ENCODE measurements around the gene JADE1. TPM values are rescaled to one million over a fixed set of nuclear protein-coding genes. Genes with fewer than 3 reads are reported as not detected.
A peak's percentile ranks its signal among the peaks of the same experiment; 100 is the strongest.

The JADE1 gene
- total RNA-seq, 4 donors from 2014 or later, result 14.0 to 38.5 (median 26.0) TPM

DNA sequence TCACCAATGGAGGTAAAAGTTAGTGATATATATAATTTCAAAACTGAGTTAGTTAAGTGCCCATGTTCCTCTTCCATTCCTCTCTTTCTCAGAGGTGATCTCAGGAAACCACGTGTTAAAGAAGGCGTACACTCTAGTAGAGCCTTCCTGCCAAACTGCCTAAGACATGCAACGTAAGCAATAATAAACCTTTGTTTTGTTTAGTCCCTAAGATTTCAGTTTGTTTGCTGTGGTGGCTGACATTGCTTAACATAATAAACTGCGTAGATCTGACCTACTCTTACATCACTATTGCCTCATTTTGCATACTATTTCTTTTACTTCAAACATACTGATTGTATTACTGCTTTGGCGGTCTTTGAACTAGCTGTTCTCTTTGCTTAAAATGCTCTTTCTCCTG, 99.2 kb downstream of the JADE1 start:
- Histone ChIP-seq H3K27ac (no peak overlapping the region), H3K4me3 (no peak overlapping the region), H3K9me3 (no peaks in the 10 kb centered on the region), H3K36me3 (no peaks in the 10 kb centered on the region), H3K4me1 (no peaks in the 10 kb centered on the region), H3K27me3 (no peaks in the 10 kb centered on the region)
- no peak for DNase-seq (ENCODE audit: low spot score in 2 of 2)
- WGBS, result 85% methylated on average over 5 of the region's 5 CpGs
- no peak for TF ChIP-seq EP300 (IDR thresholded peaks at IDR 0.05)
- no peak for TF ChIP-seq POLR2AphosphoS5 (IDR thresholded peaks at IDR 0.05)
- TF ChIP-seq POLR2A (IDR thresholded peaks at IDR 0.05), result no peak
- no peak for TF ChIP-seq CTCF (IDR thresholded peaks at IDR 0.05)

GRCh38 chr4:128913228-128913627, 103.7 kb downstream of the JADE1 start:
- H3K9me3 ChIP-seq, result no peaks in the 10 kb centered on the region
- H3K4me1 ChIP-seq, result no peaks in the 10 kb centered on the region
- H3K27ac ChIP-seq, result no peak overlapping the region
- TF ChIP-seq EP300 (IDR thresholded peaks at IDR 0.05), result no peak
- no peak for TF ChIP-seq POLR2AphosphoS5 (IDR thresholded peaks at IDR 0.05)
- TF ChIP-seq POLR2A (IDR thresholded peaks at IDR 0.05), result no peak
- TF ChIP-seq CTCF (IDR thresholded peaks at IDR 0.05), result no peak
- no peaks in the 10 kb centered on the region for H3K27me3 ChIP-seq
- no peaks in the 10 kb centered on the region for H3K36me3 ChIP-seq
- DNase-seq (ENCODE audit: low spot score in 2 of 2), result no peak
- H3K4me3 ChIP-seq, result no peak overlapping the region
- WGBS, result 81% methylated on average over 1 of the region's 1 CpG

GRCh38 chr4:128915544-128915943, 106.0 kb downstream of the JADE1 start:
- H3K9me3 ChIP-seq, result no peaks in the 10 kb centered on the region
- TF ChIP-seq POLR2AphosphoS5 (IDR thresholded peaks at IDR 0.05), result no peak
- no peak overlapping the region for H3K27ac ChIP-seq
- no peaks in the 10 kb centered on the region for H3K27me3 ChIP-seq
- H3K36me3 ChIP-seq, result no peaks in the 10 kb centered on the region
- H3K4me1 ChIP-seq, result no peaks in the 10 kb centered on the region
- no peak for DNase-seq (ENCODE audit: low spot score in 2 of 2)
- H3K4me3 ChIP-seq, result no peak overlapping the region

DNA sequence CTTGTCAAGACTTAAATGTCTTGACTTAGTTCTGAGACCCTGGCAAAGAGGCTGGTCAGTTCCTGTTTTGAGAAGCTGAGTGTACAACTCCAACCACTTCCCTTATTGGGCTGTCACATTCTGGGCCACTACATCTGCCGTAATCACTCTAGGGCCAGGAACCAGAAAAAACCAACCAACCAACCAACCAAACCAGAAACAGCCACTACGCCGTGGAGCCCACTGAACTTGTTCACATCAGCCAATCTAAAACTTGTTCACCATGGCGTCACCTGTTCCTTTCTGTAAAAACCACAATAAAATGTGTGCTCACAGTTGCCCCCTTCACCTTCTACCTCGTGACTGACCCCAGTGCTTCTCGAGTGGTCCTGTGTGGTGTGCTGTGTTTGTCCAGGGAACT, 107.3 kb downstream of the JADE1 start:
- no peaks in the 10 kb centered on the region for H3K27me3 ChIP-seq
- no peak overlapping the region for H3K27ac ChIP-seq
- H3K4me1 ChIP-seq, result no peaks in the 10 kb centered on the region
- H3K9me3 ChIP-seq, result no peaks in the 10 kb centered on the region
- peak in 1 of 2 donors; percentile 72 for DNase-seq (ENCODE audit: low spot score in 2 of 2)
- no peak for TF ChIP-seq POLR2AphosphoS5 (IDR thresholded peaks at IDR 0.05)
- TF ChIP-seq CTCF (IDR thresholded peaks at IDR 0.05), result no peak
- no peak for TF ChIP-seq EP300 (IDR thresholded peaks at IDR 0.05)
- H3K4me3 ChIP-seq, result no peak overlapping the region
- H3K36me3 ChIP-seq, result no peaks in the 10 kb centered on the region
- WGBS, result 93% methylated on average over 6 of the region's 6 CpGs

DNA sequence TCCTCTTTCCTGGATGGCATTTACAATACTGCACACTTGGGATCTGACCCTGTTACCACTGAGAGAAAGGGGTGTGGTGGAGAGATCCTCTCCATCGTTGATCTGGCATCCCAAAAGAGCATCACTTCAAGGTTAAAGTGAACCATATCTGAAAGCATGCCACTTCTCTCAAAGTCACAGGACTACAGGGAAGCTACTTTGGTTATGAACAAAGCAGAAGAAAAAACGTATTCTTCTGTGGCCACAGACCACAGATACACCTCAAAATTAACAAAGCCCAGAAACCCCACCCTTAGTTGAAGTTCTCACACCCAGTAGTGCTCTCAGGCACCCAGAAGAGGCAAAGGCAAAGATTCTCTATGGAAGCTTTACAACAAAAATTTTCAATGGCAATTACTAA, 108.3 kb downstream of the JADE1 start:
- TF ChIP-seq CTCF (IDR thresholded peaks at IDR 0.05) (no peak), POLR2AphosphoS5 (IDR thresholded peaks at IDR 0.05) (no peak), POLR2A (IDR thresholded peaks at IDR 0.05) (no peak), EP300 (IDR thresholded peaks at IDR 0.05) (no peak)
- no peaks in the 10 kb centered on the region for H3K9me3 ChIP-seq
- no peak for DNase-seq (ENCODE audit: low spot score in 2 of 2)

DNA sequence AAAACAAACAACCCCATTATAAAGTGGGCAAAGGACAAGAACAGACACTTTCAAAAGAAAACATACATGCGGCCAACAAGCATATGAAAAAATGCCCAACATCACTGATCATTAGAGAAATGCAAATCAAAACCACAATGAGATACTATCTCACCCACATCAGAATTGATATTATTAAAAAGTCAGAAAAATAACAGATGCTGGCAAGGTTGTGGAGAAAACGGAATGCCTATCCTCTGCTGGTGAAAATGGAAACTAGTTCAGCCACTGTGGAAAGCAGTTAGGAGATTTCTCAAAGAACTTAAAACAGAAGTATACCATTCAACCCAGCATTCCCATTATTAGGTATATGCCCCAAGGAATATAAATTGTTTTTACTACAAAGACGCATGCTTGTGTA, 112.5 kb downstream of the JADE1 start:
- H3K36me3 ChIP-seq, result no peaks in the 10 kb centered on the region
- H3K27ac ChIP-seq, result no peak overlapping the region
- H3K9me3 ChIP-seq, result no peaks in the 10 kb centered on the region
- H3K27me3 ChIP-seq, result no peaks in the 10 kb centered on the region
- TF ChIP-seq EP300 (IDR thresholded peaks at IDR 0.05) (no peak), POLR2AphosphoS5 (IDR thresholded peaks at IDR 0.05) (no peak), CTCF (IDR thresholded peaks at IDR 0.05) (no peak), POLR2A (IDR thresholded peaks at IDR 0.05) (no peak)
- DNase-seq (ENCODE audit: low spot score in 2 of 2), result no peak
- H3K4me3 ChIP-seq, result no peak overlapping the region
- 74% methylated on average over 3 of the region's 3 CpGs for WGBS
- no peaks in the 10 kb centered on the region for H3K4me1 ChIP-seq

More for the DNA sequence above, 108.3 kb downstream of the JADE1 start:
- WGBS, result 60% methylated on average over 2 of the region's 2 CpGs
- H3K4me3 ChIP-seq, result no peak overlapping the region
- H3K27me3 ChIP-seq, result no peaks in the 10 kb centered on the region
- H3K4me1 ChIP-seq, result no peaks in the 10 kb centered on the region
- H3K36me3 ChIP-seq, result no peaks in the 10 kb centered on the region
- no peak overlapping the region for H3K27ac ChIP-seq

All from suprapubic skin (tissue), 4 donors.